ENCODE measurements around the gene PRAMEF11.
"Not testable (repeated sequence)": the region's sequence is repeated elsewhere in the genome, so short reads cannot be mapped to it uniquely, and the experiment has no call there.

GRCh38 chr1:12791097-12791496, 40.1 kb downstream of the PRAMEF11 start, which contains the start of gene PRAMEF1:
- TF ChIP-seq CTCF, POLR2A (IDR thresholded peaks at IDR 0.05): not testable (repeated sequence)

All from thyroid gland (tissue), 4 donors.